Ishikawa (cell line): ENCODE data around the gene SLC8A1.

ENCODE experiments used
- CEBPB ChIP-seq: IDR thresholded peaks from 2 replicates; pipeline ENCODE4 v1.6.1; 2012
- CREB1 ChIP-seq: IDR thresholded peaks from 2 replicates; pipeline ENCODE4 v1.6.1; 2012; ENCODE audit warnings: low read depth
- EGR1 ChIP-seq: IDR thresholded peaks from 2 replicates; pipeline ENCODE4 v1.6.1; 2012
- FOXM1 ChIP-seq: IDR thresholded peaks from 2 replicates; pipeline ENCODE4 v1.6.1; 2012; ENCODE audit warnings: low read depth, borderline replicate concordance
- TAF1 ChIP-seq: IDR thresholded peaks from 2 replicates; pipeline ENCODE4 v1.6.1; 2012; ENCODE audit warnings: low read depth, mild to moderate bottlenecking
- TEAD4 ChIP-seq: IDR thresholded peaks from 2 replicates; pipeline ENCODE4 v1.6.1; 2012
- USF1 ChIP-seq: IDR thresholded peaks from 2 replicates; pipeline ENCODE4 v1.6.1; 2012
- YY1 ChIP-seq: IDR thresholded peaks from 2 replicates; pipeline ENCODE4 v1.6.1; 2012; ENCODE audit warnings: low read depth
- ZBTB7A ChIP-seq: IDR thresholded peaks from 2 replicates; pipeline ENCODE4 v1.6.1; 2012; ENCODE audit warnings: low read depth
- TF ChIP-seq, protein P1 (sequence below): IDR thresholded peaks from 2 replicates; pipeline ENCODE4 v1.6.1; 2012; ENCODE audit warnings: low read depth, mild to moderate bottlenecking

DNA sequence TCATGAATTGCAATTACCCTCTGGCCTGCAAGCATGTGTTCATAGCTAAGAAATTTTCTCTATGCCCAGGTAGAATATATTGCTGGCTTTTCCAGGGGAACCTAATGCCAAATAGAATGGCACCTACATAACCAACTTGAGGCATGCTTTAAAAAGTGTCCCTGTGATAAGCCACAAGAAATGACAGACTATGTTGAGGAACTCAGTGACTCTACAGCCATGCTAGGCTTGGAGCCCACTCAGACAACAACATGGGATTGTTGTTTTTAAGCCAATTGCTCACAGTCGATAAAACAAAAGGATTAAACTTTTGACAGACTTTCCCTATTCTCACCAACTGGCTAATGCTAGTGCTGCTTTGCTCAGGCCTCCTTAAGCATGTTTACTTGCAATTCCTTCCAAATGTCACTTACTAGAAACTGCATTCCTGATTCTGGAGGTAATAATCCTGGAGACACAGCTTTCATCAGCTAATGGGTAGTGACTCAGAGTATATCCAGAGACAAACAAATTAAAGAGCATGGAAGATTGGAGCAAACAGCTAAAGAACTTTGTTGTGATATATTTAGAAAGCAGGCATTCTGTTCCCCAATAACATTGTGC, 249.0 kb downstream of the SLC8A1 start:
- TF ChIP-seq USF1 (no peak), YY1 (no peak), TEAD4 (no peak), EGR1 (no peak), CEBPB (no peak), FOXM1 (no peak), TAF1 (no peak), CREB1 (no peak), ZBTB7A (no peak)
- TF ChIP-seq, protein P1, sequence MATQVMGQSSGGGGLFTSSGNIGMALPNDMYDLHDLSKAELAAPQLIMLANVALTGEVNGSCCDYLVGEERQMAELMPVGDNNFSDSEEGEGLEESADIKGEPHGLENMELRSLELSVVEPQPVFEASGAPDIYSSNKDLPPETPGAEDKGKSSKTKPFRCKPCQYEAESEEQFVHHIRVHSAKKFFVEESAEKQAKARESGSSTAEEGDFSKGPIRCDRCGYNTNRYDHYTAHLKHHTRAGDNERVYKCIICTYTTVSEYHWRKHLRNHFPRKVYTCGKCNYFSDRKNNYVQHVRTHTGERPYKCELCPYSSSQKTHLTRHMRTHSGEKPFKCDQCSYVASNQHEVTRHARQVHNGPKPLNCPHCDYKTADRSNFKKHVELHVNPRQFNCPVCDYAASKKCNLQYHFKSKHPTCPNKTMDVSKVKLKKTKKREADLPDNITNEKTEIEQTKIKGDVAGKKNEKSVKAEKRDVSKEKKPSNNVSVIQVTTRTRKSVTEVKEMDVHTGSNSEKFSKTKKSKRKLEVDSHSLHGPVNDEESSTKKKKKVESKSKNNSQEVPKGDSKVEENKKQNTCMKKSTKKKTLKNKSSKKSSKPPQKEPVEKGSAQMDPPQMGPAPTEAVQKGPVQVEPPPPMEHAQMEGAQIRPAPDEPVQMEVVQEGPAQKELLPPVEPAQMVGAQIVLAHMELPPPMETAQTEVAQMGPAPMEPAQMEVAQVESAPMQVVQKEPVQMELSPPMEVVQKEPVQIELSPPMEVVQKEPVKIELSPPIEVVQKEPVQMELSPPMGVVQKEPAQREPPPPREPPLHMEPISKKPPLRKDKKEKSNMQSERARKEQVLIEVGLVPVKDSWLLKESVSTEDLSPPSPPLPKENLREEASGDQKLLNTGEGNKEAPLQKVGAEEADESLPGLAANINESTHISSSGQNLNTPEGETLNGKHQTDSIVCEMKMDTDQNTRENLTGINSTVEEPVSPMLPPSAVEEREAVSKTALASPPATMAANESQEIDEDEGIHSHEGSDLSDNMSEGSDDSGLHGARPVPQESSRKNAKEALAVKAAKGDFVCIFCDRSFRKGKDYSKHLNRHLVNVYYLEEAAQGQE: no peak
